Lower leg skin (tissue), 4 donors: ENCODE results near the gene PTN. TPM values are rescaled to one million over a fixed set of nuclear protein-coding genes. Genes with fewer than 3 reads are reported as not detected.
"Not testable (repeated sequence)": the region's sequence is repeated elsewhere in the genome, so short reads cannot be mapped to it uniquely, and the experiment has no call there.

ENCODE experiments used
- DNase-seq, 2 donors: peaks; one replicate each; pipeline ENCODE4 v3.0.0-alpha.2; 2019; ENCODE audit warnings: low spot score in 2 of 2
- H3K4me3 ChIP-seq: fragments of 200-600 bp; sonication (generic); 2 replicates; pipeline ENCODE4 v1.5.1; 2017; ENCODE audit warnings: mild to moderate bottlenecking, low read depth; ENCODE audit not compliant: poor library complexity, severe bottlenecking
- POLR2A ChIP-seq, 2 donors: fragments of 450-650 bp; IDR thresholded peaks; one replicate each; pipeline ENCODE4 v1.6.1; 2016 to 2017; ENCODE audit warnings: antibody characterized with exemption in 2 of 2, mild to moderate bottlenecking in 1 of 2, moderate library complexity in 1 of 2
- WGBS, 2 donors: methylation state at CpG; one replicate each; pipeline ENCODE4 v1.1.5; 2018; 5-methylcytosine and 5-hydroxymethylcytosine counted together
- intact Hi-C: fragments of 100-400 bp; cut with DNase I; formaldehyde crosslinking; loops from one replicate; pipeline ENCODE4 v1.15.0; 2023; ENCODE audit warnings: low total_unique reads
- total RNA-seq, 4 donors: library from RNA; depleted of rRNA; stranded (reverse); fragments of >200 nt; gene quantifications; one replicate each; pipeline ENCODE4 v1.1.0, GENCODE V29; 2016
- TF ChIP-seq, protein P1 (sequence below), 3 donors: fragments of 450-650 bp; IDR thresholded peaks; one replicate each; pipeline ENCODE4 v1.5.1; 2016; ENCODE audit warnings: antibody characterized with exemption in 3 of 3, mild to moderate bottlenecking in 3 of 3, moderate library complexity in 2 of 3

PTN gene
- total RNA-seq, 4 donors from 2014 or later = 0.34 to 10.1 (median 3.0) TPM

GRCh38 chr7:137203351-137203750 is 140.2 kb downstream of the PTN start:
- H3K4me3 ChIP-seq = no peak overlapping the region
- 31 to 35% methylated on average over 1 of the region's 1 CpG for WGBS, 2 donors
- intact Hi-C loops = no loop called here
- DNase-seq = no peak
- TF ChIP-seq, protein P1, sequence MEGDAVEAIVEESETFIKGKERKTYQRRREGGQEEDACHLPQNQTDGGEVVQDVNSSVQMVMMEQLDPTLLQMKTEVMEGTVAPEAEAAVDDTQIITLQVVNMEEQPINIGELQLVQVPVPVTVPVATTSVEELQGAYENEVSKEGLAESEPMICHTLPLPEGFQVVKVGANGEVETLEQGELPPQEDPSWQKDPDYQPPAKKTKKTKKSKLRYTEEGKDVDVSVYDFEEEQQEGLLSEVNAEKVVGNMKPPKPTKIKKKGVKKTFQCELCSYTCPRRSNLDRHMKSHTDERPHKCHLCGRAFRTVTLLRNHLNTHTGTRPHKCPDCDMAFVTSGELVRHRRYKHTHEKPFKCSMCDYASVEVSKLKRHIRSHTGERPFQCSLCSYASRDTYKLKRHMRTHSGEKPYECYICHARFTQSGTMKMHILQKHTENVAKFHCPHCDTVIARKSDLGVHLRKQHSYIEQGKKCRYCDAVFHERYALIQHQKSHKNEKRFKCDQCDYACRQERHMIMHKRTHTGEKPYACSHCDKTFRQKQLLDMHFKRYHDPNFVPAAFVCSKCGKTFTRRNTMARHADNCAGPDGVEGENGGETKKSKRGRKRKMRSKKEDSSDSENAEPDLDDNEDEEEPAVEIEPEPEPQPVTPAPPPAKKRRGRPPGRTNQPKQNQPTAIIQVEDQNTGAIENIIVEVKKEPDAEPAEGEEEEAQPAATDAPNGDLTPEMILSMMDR (IDR thresholded peaks at IDR 0.05) = no peak
- TF ChIP-seq POLR2A (IDR thresholded peaks at IDR 0.05) = no peak

DNA sequence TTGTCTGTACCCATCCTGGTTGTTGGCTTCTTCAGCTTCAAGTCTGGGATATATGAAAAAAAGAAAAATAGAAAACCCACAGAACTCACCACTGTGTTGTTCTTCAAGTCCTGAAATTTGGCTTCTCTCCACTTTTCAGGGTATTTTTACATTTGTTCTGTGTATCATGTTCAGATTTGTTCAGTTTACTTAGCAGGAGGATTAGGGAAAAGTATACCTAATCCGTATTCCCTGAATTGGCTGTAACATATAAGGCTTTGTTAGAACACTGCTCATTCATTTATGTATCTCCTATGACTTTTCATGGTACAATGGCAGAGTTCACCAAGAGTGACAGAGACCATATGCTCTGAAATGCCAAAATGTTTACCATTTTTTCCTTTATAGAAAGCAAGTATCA is 146.9 kb downstream of the PTN start:
- TF ChIP-seq, protein P1 (IDR thresholded peaks at IDR 0.05) = no peak
- TF ChIP-seq POLR2A (IDR thresholded peaks at IDR 0.05) = no peak
- H3K4me3 ChIP-seq = no peak overlapping the region
- WGBS, 2 donors = 66 to 75% methylated on average over 1 of the region's 1 CpG
- DNase-seq = no peak
- intact Hi-C loops = no loop called here

DNA sequence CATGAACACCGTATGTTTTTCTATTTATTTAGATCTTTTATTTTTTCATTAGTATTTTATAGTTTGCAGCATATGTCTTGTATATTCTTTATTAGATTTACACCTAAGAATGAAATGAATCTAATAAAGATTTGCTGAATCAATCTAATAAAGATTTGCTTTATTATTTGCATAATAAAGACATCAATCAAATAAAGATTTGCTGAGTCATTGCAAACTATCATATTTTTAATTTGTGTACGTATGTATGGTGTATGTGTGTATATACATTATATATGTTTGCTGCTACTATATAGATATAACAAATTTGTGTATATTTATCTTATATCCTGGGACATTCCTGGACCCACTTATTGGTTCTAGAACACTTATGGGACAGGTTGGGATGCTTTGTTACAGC is 147.5 kb downstream of the PTN start:
- intact Hi-C loops = no loop called here
- WGBS, 2 donors = 81 to 85% methylated on average over 2 of the region's 2 CpGs
- TF ChIP-seq, protein P1 (IDR thresholded peaks at IDR 0.05) = no peak
- no peak for TF ChIP-seq POLR2A (IDR thresholded peaks at IDR 0.05)
- no peak overlapping the region for H3K4me3 ChIP-seq
- DNase-seq = no peak

- intact Hi-C loops, DNase-seq, H3K4me3 ChIP-seq: not testable (repeated sequence)
- WGBS, 2 donors = 92 to 96% methylated on average over 25 of the region's 25 CpGs
These were observed 161.9 kb downstream of the PTN start for GRCh38 chr7:137181619-137182018.
